IMR-90 (cell line): ENCODE results near the gene SH3RF2. TPM values are rescaled to one million over a fixed set of nuclear protein-coding genes. Genes with fewer than 3 reads are reported as not detected.

Experiments used
- ATAC-seq: fragments of 200-7000 bp; cut with Tn5 transposase; 2 replicates; pipeline ENCODE4 v1.9.1; 2020; ENCODE audit warnings: low read depth, mild to moderate bottlenecking, moderate library complexity
- BruUV-seq: library from RNA; stranded (reverse); fragments of 400-500 nt; replicated peaks from 2 replicates; lab custom pipeline; 2021; lab: Mats Ljungman, UMichigan
- CTCF ChIA-PET: fragments of 300-600 bp; formaldehyde crosslinking; extraction: SDS; loops from one replicate; lab custom pipeline; 2021; ENCODE audit warnings: antibody characterized with exemption; lab: Yijun Ruan, JAX
- POLR2A ChIA-PET: fragments of 300-600 bp; sonication (Branson Sonifier 250); formaldehyde crosslinking; loops from one replicate; lab custom pipeline; 2022; ENCODE audit warnings: antibody characterized with exemption; ENCODE audit not compliant: unreplicated experiment; lab: Charles Lee
- DNase-seq: peaks from one replicate; pipeline ENCODE4 v3.0.0; 2013
- H2AFZ ChIP-seq: replicated peaks from 2 replicates; pipeline ENCODE3; 2013; ENCODE audit warnings: low read length, mild to moderate bottlenecking; ENCODE audit not compliant: poor library complexity
- H2AK5ac ChIP-seq: 2 replicates; pipeline ENCODE4 v1.6.1; 2013; ENCODE audit warnings: low read depth, low read length, inconsistent platforms
- H2AK9ac ChIP-seq: replicated peaks from 2 replicates; pipeline ENCODE3; 2013; ENCODE audit warnings: mild to moderate bottlenecking, low read depth, low read length, moderate library complexity; ENCODE audit not compliant: poor library complexity
- H2BK120ac ChIP-seq: 2 replicates; pipeline ENCODE4 v1.6.1; 2013; ENCODE audit warnings: low read depth, low read length, inconsistent platforms
- H2BK15ac ChIP-seq: 3 replicates; pipeline ENCODE4 v1.6.1; 2013; ENCODE audit warnings: low read depth, low read length, inconsistent platforms
- H2BK20ac ChIP-seq: 2 replicates; pipeline ENCODE4 v1.6.1; 2013; ENCODE audit warnings: low read depth, mild to moderate bottlenecking, inconsistent platforms, low read length, moderate library complexity
- H2BK5ac ChIP-seq: 2 replicates; pipeline ENCODE4 v1.6.1; 2013; ENCODE audit warnings: mild to moderate bottlenecking, low read depth, low read length, inconsistent platforms; ENCODE audit not compliant: poor library complexity, severe bottlenecking
- H3K14ac ChIP-seq: replicated peaks from 2 replicates; pipeline ENCODE4 v1.6.1; 2013; ENCODE audit warnings: low read depth, low read length, inconsistent platforms
- H3K18ac ChIP-seq: 2 replicates; pipeline ENCODE4 v1.6.1; 2013; ENCODE audit warnings: low read depth, low read length, control low read depth
- H3K23ac ChIP-seq: 2 replicates; pipeline ENCODE4 v1.6.1; 2013; ENCODE audit warnings: low read depth, low read length, inconsistent platforms
- H3K27ac ChIP-seq: 2 replicates; pipeline ENCODE4 v1.5.1; 2013; ENCODE audit warnings: mild to moderate bottlenecking, control low read depth, low read length; ENCODE audit not compliant: insufficient read depth
- H3K27me3 ChIP-seq: 2 replicates; pipeline ENCODE4 v1.6.1; 2013; ENCODE audit warnings: low read length; ENCODE audit not compliant: control insufficient read depth, insufficient read depth
- H3K36me3 ChIP-seq: 2 replicates; pipeline ENCODE4 v1.6.1; 2013; ENCODE audit warnings: low read length, mixed read lengths; ENCODE audit not compliant: control insufficient read depth, insufficient read depth
- H3K4ac ChIP-seq: 2 replicates; pipeline ENCODE4 v1.6.1; 2013; ENCODE audit warnings: low read depth, low read length, inconsistent platforms
- H3K4me1 ChIP-seq: 2 replicates; pipeline ENCODE4 v1.6.1; 2013; ENCODE audit warnings: low read length, mixed read lengths; ENCODE audit not compliant: control insufficient read depth, insufficient read depth
- H3K4me2 ChIP-seq: 2 replicates; pipeline ENCODE4 v1.6.1; 2013; ENCODE audit warnings: low read depth, mild to moderate bottlenecking, control low read depth, low read length, moderate library complexity
- H3K4me3 ChIP-seq: 2 replicates; pipeline ENCODE4 v1.5.1; 2013; ENCODE audit warnings: low read depth, mild to moderate bottlenecking, control low read depth, low read length, moderate library complexity; ENCODE audit not compliant: insufficient read depth
- H3K56ac ChIP-seq: 2 replicates; pipeline ENCODE4 v1.6.1; 2013; ENCODE audit warnings: low read length, inconsistent platforms; ENCODE audit not compliant: insufficient read depth; ENCODE audit errors: extremely low read depth
- H3K79me1 ChIP-seq, 2 experiments: 2 replicates each; pipeline ENCODE4 v1.6.1; 2013; ENCODE audit warnings: low read length in 2 of 2, inconsistent platforms in 1 of 2, low read depth in 1 of 2
- H3K9ac ChIP-seq: 2 replicates; pipeline ENCODE4 v1.6.1; 2013; ENCODE audit warnings: low read depth, low read length, control low read depth
- H3K9me1 ChIP-seq: 2 replicates; pipeline ENCODE4 v1.6.1; 2013; ENCODE audit warnings: low read length, inconsistent platforms; ENCODE audit not compliant: insufficient read depth
- H3K9me3 ChIP-seq: 2 replicates; pipeline ENCODE4 v1.6.1; 2013; ENCODE audit warnings: low read length; ENCODE audit not compliant: control insufficient read depth, insufficient read depth
- H4K20me1 ChIP-seq: 2 replicates; pipeline ENCODE4 v1.6.1; 2013; ENCODE audit warnings: low read length, inconsistent platforms; ENCODE audit not compliant: insufficient read depth
- H4K5ac ChIP-seq: 2 replicates; pipeline ENCODE4 v1.6.1; 2013; ENCODE audit warnings: mild to moderate bottlenecking, low read depth, low read length, control low read depth
- H4K8ac ChIP-seq, 2 experiments: 2 replicates each; pipeline ENCODE4 v1.6.1; 2013; ENCODE audit warnings: low read depth in 2 of 2, low read length in 2 of 2, control low read depth in 1 of 2, inconsistent platforms in 1 of 2
- H4K91ac ChIP-seq: 2 replicates; pipeline ENCODE4 v1.6.1; 2013; ENCODE audit warnings: low read depth, low read length, inconsistent platforms; ENCODE audit not compliant: insufficient read depth
- BHLHE40 ChIP-seq: fragments of 150-350 bp; IDR thresholded peaks from 2 replicates; pipeline ENCODE4 v1.6.1; 2016; ENCODE audit warnings: mild to moderate bottlenecking, low read depth, low read length
- CHD1 ChIP-seq: IDR thresholded peaks from 2 replicates; pipeline ENCODE4 v1.6.1; 2012; ENCODE audit warnings: low read depth, low read length, improper control_type of control experiment
- FOS ChIP-seq: fragments of 150-350 bp; IDR thresholded peaks from 2 replicates; pipeline ENCODE4 v1.6.1; 2016; ENCODE audit warnings: low read depth, low read length
- MAZ ChIP-seq: IDR thresholded peaks from 2 replicates; pipeline ENCODE4 v1.6.1; 2012; ENCODE audit warnings: low read depth, mild to moderate bottlenecking, low read length, improper control_type of control experiment, moderate library complexity, borderline replicate concordance
- NFE2L2 ChIP-seq: fragments of 150-350 bp; IDR thresholded peaks from 2 replicates; pipeline ENCODE4 v1.6.1; 2016; ENCODE audit warnings: low read depth, mild to moderate bottlenecking, low read length
- POLR2A ChIP-seq: IDR thresholded peaks from 2 replicates; pipeline ENCODE4 v1.6.1; 2012; ENCODE audit warnings: mild to moderate bottlenecking, low read depth, low read length
- RAD21 ChIP-seq: IDR thresholded peaks from 2 replicates; pipeline ENCODE4 v1.6.1; 2012; ENCODE audit warnings: low read length, improper control_type of control experiment
- RCOR1 ChIP-seq: IDR thresholded peaks from 2 replicates; pipeline ENCODE4 v1.6.1; 2012; ENCODE audit warnings: mild to moderate bottlenecking, low read length, improper control_type of control experiment; ENCODE audit not compliant: insufficient replicate concordance
- RFX5 ChIP-seq: IDR thresholded peaks from 2 replicates; pipeline ENCODE4 v1.8.0; 2012; ENCODE audit warnings: low read depth, mild to moderate bottlenecking, low read length, moderate library complexity
- SMC3 ChIP-seq: fragments of 150-350 bp; IDR thresholded peaks from 2 replicates; pipeline ENCODE4 v1.6.1; 2016; ENCODE audit warnings: low read depth, mild to moderate bottlenecking, antibody characterized with exemption, low read length, moderate library complexity
- WGBS, 2 experiments: methylation state at CpG; one replicate each; pipeline versions ENCODE4 v1.1.5 to v1.1.7; 2013; ENCODE audit warnings: missing lambda C conversion rate in 2 of 2; ENCODE audit not compliant: insufficient read length in 1 of 2; ENCODE audit errors: extremely low coverage in 2 of 2; 5-methylcytosine and 5-hydroxymethylcytosine counted together
- dilution Hi-C: fragments of 300-500 bp; cut with HindIII; formaldehyde crosslinking; loops from one replicate; pipeline ENCODE4 v1.14.3; 2018; ENCODE audit warnings: low sequenced_read_pairs; ENCODE audit not compliant: unreplicated experiment
- in situ Hi-C: fragments of 300-500 bp; cut with MboI; formaldehyde crosslinking; loops from 3 replicates; pipeline ENCODE4 v1.14.3; 2019; ENCODE audit warnings: low sequenced_read_pairs, inconsistent platforms, mixed read lengths
- intact Hi-C: fragments of 100-400 bp; cut with micrococcal nuclease; formaldehyde crosslinking; loops from 2 replicates; pipeline ENCODE4 v1.10.0; 2022
- polyA plus RNA-seq, 3 experiments: library from polyadenylated mRNA; depleted of rRNA; stranded (reverse); fragments of >200 nt; gene quantifications; 2 replicates each; pipeline ENCODE4 v1.2.3, GENCODE V29; 2012; ENCODE audit warnings: low replicate concordance in 1 of 3
- total RNA-seq: library from RNA; depleted of rRNA; stranded (reverse); fragments of >200 nt; gene quantifications from 2 replicates; pipeline ENCODE4 v1.2.3, GENCODE V29; 2012
- TF ChIP-seq, protein P1 (sequence below): fragments of 150-350 bp; IDR thresholded peaks from 2 replicates; pipeline ENCODE4 v1.6.1; 2016; ENCODE audit warnings: low read depth, mild to moderate bottlenecking, low read length, moderate library complexity, borderline replicate concordance
- TF ChIP-seq, protein P2 (sequence below): fragments of 150-350 bp; IDR thresholded peaks from 2 replicates; pipeline ENCODE4 v1.6.1; 2017; ENCODE audit warnings: mild to moderate bottlenecking, antibody characterized with exemption, low read length, low read depth

Gene SH3RF2
- total and polyA plus RNA-seq, 2 of the 4 experiments (the other 2 are of a cell fraction) = 1.3 to 1.7 TPM

GRCh38 chr5:145921211-145921610 is 15.2 kb upstream of the SH3RF2 start:
- dilution Hi-C loops (no loop called here), intact Hi-C loops (no loop called here), in situ Hi-C loops (no loop called here)
- no peak for TF ChIP-seq FOS
- TF ChIP-seq, protein P1, sequence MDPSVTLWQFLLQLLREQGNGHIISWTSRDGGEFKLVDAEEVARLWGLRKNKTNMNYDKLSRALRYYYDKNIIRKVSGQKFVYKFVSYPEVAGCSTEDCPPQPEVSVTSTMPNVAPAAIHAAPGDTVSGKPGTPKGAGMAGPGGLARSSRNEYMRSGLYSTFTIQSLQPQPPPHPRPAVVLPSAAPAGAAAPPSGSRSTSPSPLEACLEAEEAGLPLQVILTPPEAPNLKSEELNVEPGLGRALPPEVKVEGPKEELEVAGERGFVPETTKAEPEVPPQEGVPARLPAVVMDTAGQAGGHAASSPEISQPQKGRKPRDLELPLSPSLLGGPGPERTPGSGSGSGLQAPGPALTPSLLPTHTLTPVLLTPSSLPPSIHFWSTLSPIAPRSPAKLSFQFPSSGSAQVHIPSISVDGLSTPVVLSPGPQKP = no peak
- no peak for TF ChIP-seq POLR2A
- TF ChIP-seq SMC3 = no peak
- TF ChIP-seq, protein P2, sequence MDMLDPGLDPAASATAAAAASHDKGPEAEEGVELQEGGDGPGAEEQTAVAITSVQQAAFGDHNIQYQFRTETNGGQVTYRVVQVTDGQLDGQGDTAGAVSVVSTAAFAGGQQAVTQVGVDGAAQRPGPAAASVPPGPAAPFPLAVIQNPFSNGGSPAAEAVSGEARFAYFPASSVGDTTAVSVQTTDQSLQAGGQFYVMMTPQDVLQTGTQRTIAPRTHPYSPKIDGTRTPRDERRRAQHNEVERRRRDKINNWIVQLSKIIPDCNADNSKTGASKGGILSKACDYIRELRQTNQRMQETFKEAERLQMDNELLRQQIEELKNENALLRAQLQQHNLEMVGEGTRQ = no peak
- no peak for TF ChIP-seq MAZ
- TF ChIP-seq RFX5 = no peak
- no peak for TF ChIP-seq NFE2L2
- TF ChIP-seq RCOR1 = no peak
- no peak for TF ChIP-seq CHD1
- no peak for TF ChIP-seq RAD21
- no peak for TF ChIP-seq BHLHE40
- Histone ChIP-seq H3K79me1 (no peaks in the 10 kb centered on the region), H3K9me3 (no peaks in the 10 kb centered on the region), H2AK5ac (no peak overlapping the region), H3K4me1 (peaks cover 14% of the 10 kb centered on the region), H3K9me1 (peaks cover 3% of the 10 kb centered on the region; the same call in 1 of the 2 replicates), H2BK120ac (no peak overlapping the region), H3K36me3 (no peaks in the 10 kb centered on the region), H3K27ac (no peak overlapping the region), H3K14ac (no peak overlapping the region), H3K56ac (no peak overlapping the region), H3K18ac (no peak overlapping the region), H3K27me3 (no peaks in the 10 kb centered on the region), H3K4ac (peak overlapping the region; percentile 22; the same call in 1 of the 2 replicates), H3K23ac (0 out of 2 replicates have a peak overlapping the region, but pooled peaks have one; percentile 46), H2BK20ac (no peak overlapping the region; the same call in 1 of the 2 replicates), H3K9ac (no peak overlapping the region), H4K20me1 (no peaks in the 10 kb centered on the region), H4K5ac (no peak overlapping the region), H2AK9ac (no peak overlapping the region), H3K4me3 (no peak overlapping the region), H2BK15ac (no peak overlapping the region), H2BK5ac (no peak overlapping the region), H3K4me2 (no peak overlapping the region), H4K91ac (no peak overlapping the region), H2AFZ (no peak overlapping the region), H4K8ac (no peak overlapping the region)
- peak; percentile 35 for DNase-seq
- ChIA-PET POLR2A (no interaction called here), CTCF (no interaction called here)
- no TSS peak for BruUV-seq
- ATAC-seq = no peak
- no CpG with 5 or more reads among the region's 2 CpGs for WGBS, 2 experiments
